NT2/D1 (cell line): ENCODE results near the gene OR2B2.

ENCODE experiments used
- SUZ12 ChIP-seq: IDR thresholded peaks from 2 replicates; pipeline ENCODE4 v1.6.1; 2011; ENCODE audit not compliant: insufficient read length, insufficient read depth; ENCODE audit errors: extremely low read depth
- YY1 ChIP-seq: IDR thresholded peaks from 2 replicates; pipeline ENCODE4 v1.6.1; 2011; ENCODE audit not compliant: insufficient read length, insufficient read depth
- ZNF274 ChIP-seq: IDR thresholded peaks from 2 replicates; pipeline ENCODE4 v1.6.1; 2011; ENCODE audit warnings: mild to moderate bottlenecking, low read depth, low read length

- TF ChIP-seq YY1 (no peak), ZNF274 (no peak), SUZ12 (no peak)
These were observed 17.1 kb downstream of the OR2B2 start for GRCh38 chr6:27894839-27895762.
